NT2/D1 (cell line): ENCODE results near the gene ARHGEF10L.

Experiments used
- SUZ12 ChIP-seq: IDR thresholded peaks from 2 replicates; pipeline ENCODE4 v1.6.1; 2011; ENCODE audit not compliant: insufficient read length, insufficient read depth; ENCODE audit errors: extremely low read depth
- YY1 ChIP-seq: IDR thresholded peaks from 2 replicates; pipeline ENCODE4 v1.6.1; 2011; ENCODE audit not compliant: insufficient read length, insufficient read depth
- ZNF274 ChIP-seq: IDR thresholded peaks from 2 replicates; pipeline ENCODE4 v1.6.1; 2011; ENCODE audit warnings: mild to moderate bottlenecking, low read depth, low read length

DNA sequence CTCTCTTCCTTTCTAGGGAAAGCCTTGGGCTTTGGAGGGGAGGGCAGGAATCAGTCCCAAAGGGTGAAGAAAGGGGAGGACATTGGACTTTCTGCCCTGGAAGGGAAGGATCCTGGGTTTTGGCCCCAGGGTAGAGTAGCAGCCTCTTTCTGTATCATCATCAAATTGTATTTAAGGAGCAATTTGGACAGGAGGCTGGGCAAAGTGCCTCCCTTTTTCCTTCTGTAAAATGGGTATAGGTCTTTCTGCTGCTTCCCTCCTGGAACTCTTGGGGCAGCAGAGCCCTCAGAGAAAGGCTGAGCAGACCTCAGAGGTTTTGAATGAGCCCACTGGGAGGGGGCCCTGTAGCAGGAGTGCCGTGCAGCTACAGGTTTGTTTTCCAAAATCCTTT lies 38.4 kb downstream of the ARHGEF10L start:
- TF ChIP-seq ZNF274 (no peak), YY1 (no peak), SUZ12 (no peak)
